ENCODE data around the gene CAD. TPM values are rescaled to one million over a fixed set of nuclear protein-coding genes. Genes with fewer than 3 reads are reported as not detected.

Gene CAD
- polyA plus RNA-seq, 2 of the 4 experiments (the other 2 are of a cell fraction), result 50.5 to 69.3 TPM

GRCh38 chr2:27285481-27285880 is 68.3 kb downstream of the CAD start:
- ATAC-seq (no peak), DNase-seq (ENCODE audit: low read depth in 1 of 2, low spot score in 1 of 2) (no peak), FAIRE-seq (no peak)
- POLR2A ChIA-PET, result no interaction called here
- WGBS (ENCODE audit: missing lambda C conversion rate), result 67% methylated on average over 6 of the region's 6 CpGs
- Histone ChIP-seq H3K4me3 (no peak overlapping the region), H3K27ac (no peak overlapping the region), H3K4me1 (peaks cover 21% of the 10 kb centered on the region), H3K9me3 (no peaks in the 10 kb centered on the region), H3K4me2 (no peak overlapping the region)
- TF ChIP-seq ZSCAN20 (CRISPR knock-in tag; IDR thresholded peaks at IDR 0.05), result no peak
- TF ChIP-seq EP300 (IDR thresholded peaks at IDR 0.05), result no peak
- TF ChIP-seq RARB (CRISPR knock-in tag; IDR thresholded peaks at IDR 0.05), result no peak
- no peak for TF ChIP-seq CBX2 (IDR thresholded peaks at IDR 0.05; ENCODE audit: borderline replicate concordance, low read depth)
- TF ChIP-seq HDAC2 (IDR thresholded peaks at IDR 0.05), result no peak
- TF ChIP-seq GATA3 (IDR thresholded peaks at IDR 0.05; ENCODE audit: borderline replicate concordance), result no peak
- no peak for TF ChIP-seq POLR2A (IDR thresholded peaks at IDR 0.05; ENCODE audit: low read length)
- TF ChIP-seq BHLHE40 (IDR thresholded peaks at IDR 0.05; ENCODE audit: low read depth, low read length), result no peak
- TF ChIP-seq EHMT2 (IDR thresholded peaks at IDR 0.05; ENCODE audit: low read depth), result no peak
- TF ChIP-seq CTCF (IDR thresholded peaks at IDR 0.05), result no peak
- TF ChIP-seq EHF (CRISPR knock-in tag; IDR thresholded peaks at IDR 0.05), result no peak
- no peak for TF ChIP-seq TP53 (CRISPR knock-in tag; IDR thresholded peaks at IDR 0.05)
- CTCF ChIA-PET, result interaction anchor here (10.6 to 12.1 kb wide), 3 partner anchors 11 to 33 kb away, joined by 205 to 394 read pairs (median 302); partner anchors contain the start of gene SLC30A3

- TF ChIP-seq RCOR1 (IDR thresholded peaks at IDR 0.05; ENCODE audit: low read depth, low read length) (no peak), EP300 (IDR thresholded peaks at IDR 0.05) (no peak), PHF8 (IDR thresholded peaks at IDR 0.05; ENCODE audit: borderline replicate concordance, low read depth) (no peak), HMGXB4 (CRISPR knock-in tag; IDR thresholded peaks at IDR 0.05; ENCODE audit: borderline replicate concordance) (no peak), HOXB13 (CRISPR knock-in tag; IDR thresholded peaks at IDR 0.05; ENCODE audit: low read depth) (no peak), NFE2L2 (conservative IDR thresholded peaks at IDR 0.05; ENCODE audit: low read length) (no peak)
- POLR2A ChIA-PET, result no interaction called here
- H3K4me1 ChIP-seq, result peaks cover 23% of the 10 kb centered on the region
- CTCF ChIA-PET, result interaction anchor here (0.9 to 20.5 kb wide), 9 partner anchors 8 to 320 kb away, joined by 3 to 394 read pairs (median 4); partner anchors contain the start of genes DNAJC5G, KHK, SLC30A3 and TRIM54
- H3K4me3 ChIP-seq, result no peak overlapping the region
- DNase-seq (ENCODE audit: low read depth in 1 of 2, low spot score in 1 of 2), result no peak
- ATAC-seq, result no peak
- peak; percentile 28 for FAIRE-seq
- 58% methylated on average over 3 of the region's 3 CpGs for WGBS (ENCODE audit: missing lambda C conversion rate)
- no peaks in the 10 kb centered on the region for H3K9me3 ChIP-seq
- H3K27ac ChIP-seq, result no peak overlapping the region
- H3K4me2 ChIP-seq, result no peak overlapping the region
Observed at GRCh38 chr2:27288610-27289009, 71.4 kb downstream of the CAD start.

GRCh38 chr2:27290549-27290948 is 73.4 kb downstream of the CAD start:
- H3K27ac ChIP-seq, result no peak overlapping the region
- ChIA-PET CTCF (interaction anchor here (0.6 to 20.5 kb wide), 9 partner anchors 8 to 329 kb away, joined by 3 to 394 read pairs (median 13); partner anchors contain the start of genes DNAJC5G, SLC30A3 and TRIM54), POLR2A (no interaction called here)
- H3K4me3 ChIP-seq, result no peak overlapping the region
- peaks cover 36% of the 10 kb centered on the region for H3K4me1 ChIP-seq
- 96% methylated on average over 5 of the region's 5 CpGs for WGBS (ENCODE audit: missing lambda C conversion rate)
- H3K4me2 ChIP-seq, result no peak overlapping the region
- TF ChIP-seq HMGXB4 (CRISPR knock-in tag; IDR thresholded peaks at IDR 0.05; ENCODE audit: borderline replicate concordance), result no peak
- no peak for TF ChIP-seq RNF2 (IDR thresholded peaks at IDR 0.05; ENCODE audit: borderline replicate concordance, low read depth)
- no peak for TF ChIP-seq GATA3 (IDR thresholded peaks at IDR 0.05; ENCODE audit: borderline replicate concordance)
- TF ChIP-seq ZSCAN20 (CRISPR knock-in tag; IDR thresholded peaks at IDR 0.05), result no peak
- TF ChIP-seq HDAC2 (IDR thresholded peaks at IDR 0.05), result no peak
- TF ChIP-seq POLR2AphosphoS2 (conservative IDR thresholded peaks at IDR 0.05; ENCODE audit: low read length), result no peak
- TF ChIP-seq ESRRA (IDR thresholded peaks at IDR 0.05; ENCODE audit: borderline replicate concordance, low read length), result no peak
- no peak for TF ChIP-seq E2F6 (IDR thresholded peaks at IDR 0.05; ENCODE audit: borderline replicate concordance, low read depth)
- TF ChIP-seq TFCP2L1 (CRISPR knock-in tag; IDR thresholded peaks at IDR 0.05), result no peak
- no peak for TF ChIP-seq RFX5 (IDR thresholded peaks at IDR 0.05)
- TF ChIP-seq RARB (CRISPR knock-in tag; IDR thresholded peaks at IDR 0.05), result no peak
- TF ChIP-seq PBX3 (IDR thresholded peaks at IDR 0.05), result no peak
- no peak for TF ChIP-seq NPAS2 (CRISPR knock-in tag; IDR thresholded peaks at IDR 0.05; ENCODE audit: borderline replicate concordance)
- DNase-seq (ENCODE audit: low read depth in 1 of 2, low spot score in 1 of 2), result no peak
- no peak for FAIRE-seq
- no peaks in the 10 kb centered on the region for H3K9me3 ChIP-seq
- ATAC-seq, result no peak

Measured in A549 (cell line).